Mucosa of stomach (tissue), 1 donor: Measurements from ENCODE around the gene SIRT7.
"Not testable (repeated sequence)": the region's sequence is repeated elsewhere in the genome, so short reads cannot be mapped to it uniquely, and the experiment has no call there.

Experiments used
- H3K27me3 ChIP-seq: one replicate; pipeline ENCODE4 v1.7.0; 2013; ENCODE audit warnings: mild to moderate bottlenecking, low read length; ENCODE audit not compliant: control insufficient read depth, insufficient read depth
- H3K36me3 ChIP-seq: one replicate; pipeline ENCODE4 v1.7.0; 2013; ENCODE audit warnings: low read length; ENCODE audit not compliant: control insufficient read depth, insufficient read depth
- H3K4me1 ChIP-seq: one replicate; pipeline ENCODE4 v1.7.0; 2013; ENCODE audit warnings: mild to moderate bottlenecking, low read length; ENCODE audit not compliant: control insufficient read depth, insufficient read depth
- H3K4me3 ChIP-seq: one replicate; pipeline ENCODE4 v1.7.0; 2013; ENCODE audit warnings: low read length
- H3K9ac ChIP-seq: one replicate; pipeline ENCODE4 v1.7.0; 2013; ENCODE audit warnings: mild to moderate bottlenecking, low read length, moderate library complexity
- H3K9me3 ChIP-seq: one replicate; pipeline ENCODE4 v1.7.0; 2013; ENCODE audit warnings: mild to moderate bottlenecking, low read length, moderate library complexity; ENCODE audit not compliant: control insufficient read depth
- donor health status: Pancreatic carcinoma.

Gene SIRT7

DNA sequence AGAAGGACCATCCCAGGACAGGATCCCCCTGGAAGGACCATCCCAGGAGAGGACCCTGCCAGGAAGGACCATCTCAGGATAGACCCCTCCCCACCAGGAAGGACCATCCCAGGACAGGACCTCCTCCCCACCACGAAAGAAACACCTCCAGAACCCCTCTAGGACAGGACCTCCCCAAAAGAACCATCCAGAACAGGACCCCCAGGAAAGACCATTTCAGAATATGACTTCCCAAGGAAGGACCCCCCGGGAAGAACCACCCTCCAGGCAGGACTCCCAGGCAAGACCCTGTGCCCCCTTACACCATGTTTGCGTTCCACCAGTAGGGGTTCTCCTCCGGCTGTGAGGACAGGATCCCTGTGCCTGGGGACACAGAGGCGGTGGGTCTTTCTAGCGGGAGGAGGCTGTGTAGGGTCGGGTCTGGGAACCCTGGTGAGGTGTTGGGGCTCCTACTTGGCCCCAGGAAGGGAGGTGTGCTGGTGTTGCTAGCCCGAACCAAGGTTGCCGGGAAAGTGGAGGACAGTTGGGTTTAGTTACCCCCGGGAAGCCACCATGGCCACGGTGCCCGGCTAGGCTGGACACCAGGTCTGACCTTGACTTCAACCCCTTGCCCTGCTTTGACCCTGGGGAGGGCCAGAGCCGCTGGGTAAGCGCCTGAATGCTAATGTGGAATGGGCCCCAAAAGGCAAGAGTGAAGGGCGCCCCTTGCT lies 40.8 kb upstream of the SIRT7 start:
- H3K27me3 ChIP-seq: peaks cover 59% of the 10 kb centered on the region
- H3K9ac ChIP-seq: no peak overlapping the region
- H3K9me3 ChIP-seq: no peaks in the 10 kb centered on the region
- no peaks in the 10 kb centered on the region for H3K36me3 ChIP-seq
- H3K4me3 ChIP-seq: no peak overlapping the region
- H3K4me1 ChIP-seq: peaks cover 6% of the 10 kb centered on the region

DNA sequence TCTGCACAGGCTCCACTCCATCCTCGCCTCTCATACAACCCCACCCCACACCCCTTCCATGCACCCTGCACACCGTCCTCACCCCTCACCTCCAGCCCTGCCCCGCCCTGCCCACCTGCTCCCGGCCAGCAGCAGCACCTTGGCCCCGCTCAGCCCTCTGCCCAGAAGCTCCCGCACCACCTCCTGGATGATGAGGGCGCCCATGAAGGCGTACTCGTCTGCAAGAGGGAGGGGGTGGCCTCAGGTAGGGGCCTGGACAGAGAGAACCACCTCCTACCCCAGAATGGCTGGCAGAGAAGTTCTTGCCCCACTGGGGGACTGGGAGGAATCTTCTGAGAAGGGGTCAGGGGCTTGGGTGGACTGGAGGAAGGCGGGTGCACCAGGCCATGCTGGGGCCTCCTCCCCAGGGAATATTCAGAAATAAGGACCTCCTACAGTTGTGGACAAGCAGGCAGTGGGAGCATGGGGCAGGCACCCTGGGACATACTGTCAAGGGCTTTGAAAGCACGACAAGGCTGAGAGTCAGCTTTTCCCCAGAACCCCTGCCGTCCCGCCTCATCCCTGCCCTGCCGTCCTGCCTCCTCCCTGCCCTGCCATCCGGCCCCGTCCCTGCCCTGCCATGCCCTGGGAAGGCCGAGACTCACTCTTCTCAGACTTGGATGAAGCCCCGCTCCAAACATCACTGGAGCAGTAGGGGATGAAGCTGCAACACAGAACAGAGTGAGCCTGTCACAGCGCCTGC lies 39.9 kb upstream of the SIRT7 start:
- peaks cover 50% of the 10 kb centered on the region for H3K27me3 ChIP-seq
- no peak overlapping the region for H3K9ac ChIP-seq
- no peaks in the 10 kb centered on the region for H3K36me3 ChIP-seq
- peaks cover 6% of the 10 kb centered on the region for H3K4me1 ChIP-seq
- H3K4me3 ChIP-seq: no peak overlapping the region
- no peaks in the 10 kb centered on the region for H3K9me3 ChIP-seq

DNA sequence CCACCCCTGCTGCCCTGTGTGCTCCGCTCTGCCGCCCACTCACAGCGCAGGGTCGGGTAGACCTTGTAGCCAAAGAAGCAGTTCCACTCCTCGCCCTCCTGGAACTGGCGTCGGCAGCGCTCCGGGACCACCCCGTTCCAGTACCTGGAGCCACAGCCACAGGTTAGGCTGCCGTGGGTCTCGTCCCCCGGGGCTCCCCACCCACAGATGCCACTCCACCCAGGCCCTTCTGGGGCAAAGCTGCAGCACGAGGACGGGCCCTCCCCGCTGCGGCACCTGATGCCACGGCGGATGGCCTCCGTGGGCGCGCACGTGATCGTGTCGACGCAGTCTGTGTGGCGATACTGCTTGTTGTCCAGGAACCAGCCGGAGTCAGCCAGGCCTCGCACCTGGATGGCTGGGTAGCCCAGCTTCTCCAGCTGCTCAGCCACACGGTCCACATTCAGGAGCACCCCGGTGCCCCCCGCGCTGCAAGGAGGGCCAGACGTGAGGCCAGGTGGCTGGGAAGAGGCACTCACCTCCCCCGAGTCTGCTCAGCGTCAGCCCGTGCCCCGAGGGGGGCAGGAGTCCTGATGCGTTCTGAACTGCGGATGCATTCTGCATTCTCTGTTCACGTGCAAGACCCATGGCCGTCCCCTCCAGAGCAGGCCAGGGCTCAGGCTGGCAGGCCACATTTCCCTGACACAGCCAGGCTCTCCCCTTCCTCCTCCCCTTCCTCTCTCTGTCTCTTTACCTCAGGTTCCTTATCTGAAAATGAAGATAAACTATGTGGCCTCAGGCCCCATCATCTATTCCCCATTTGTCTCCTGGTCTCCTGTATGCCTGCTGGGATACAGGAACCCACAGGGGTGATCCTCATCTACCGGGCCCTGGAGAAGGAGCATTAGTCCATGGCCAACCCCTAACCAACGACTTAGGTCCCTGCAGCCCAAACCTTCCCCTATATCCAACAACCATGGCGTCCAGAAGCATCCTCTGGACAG lies 38.9 kb upstream of the SIRT7 start:
- Histone ChIP-seq H3K27me3 (peaks cover 41% of the 10 kb centered on the region), H3K36me3 (no peaks in the 10 kb centered on the region), H3K9me3 (no peaks in the 10 kb centered on the region), H3K4me3 (no peak overlapping the region), H3K4me1 (peaks cover 6% of the 10 kb centered on the region), H3K9ac (no peak overlapping the region)

DNA sequence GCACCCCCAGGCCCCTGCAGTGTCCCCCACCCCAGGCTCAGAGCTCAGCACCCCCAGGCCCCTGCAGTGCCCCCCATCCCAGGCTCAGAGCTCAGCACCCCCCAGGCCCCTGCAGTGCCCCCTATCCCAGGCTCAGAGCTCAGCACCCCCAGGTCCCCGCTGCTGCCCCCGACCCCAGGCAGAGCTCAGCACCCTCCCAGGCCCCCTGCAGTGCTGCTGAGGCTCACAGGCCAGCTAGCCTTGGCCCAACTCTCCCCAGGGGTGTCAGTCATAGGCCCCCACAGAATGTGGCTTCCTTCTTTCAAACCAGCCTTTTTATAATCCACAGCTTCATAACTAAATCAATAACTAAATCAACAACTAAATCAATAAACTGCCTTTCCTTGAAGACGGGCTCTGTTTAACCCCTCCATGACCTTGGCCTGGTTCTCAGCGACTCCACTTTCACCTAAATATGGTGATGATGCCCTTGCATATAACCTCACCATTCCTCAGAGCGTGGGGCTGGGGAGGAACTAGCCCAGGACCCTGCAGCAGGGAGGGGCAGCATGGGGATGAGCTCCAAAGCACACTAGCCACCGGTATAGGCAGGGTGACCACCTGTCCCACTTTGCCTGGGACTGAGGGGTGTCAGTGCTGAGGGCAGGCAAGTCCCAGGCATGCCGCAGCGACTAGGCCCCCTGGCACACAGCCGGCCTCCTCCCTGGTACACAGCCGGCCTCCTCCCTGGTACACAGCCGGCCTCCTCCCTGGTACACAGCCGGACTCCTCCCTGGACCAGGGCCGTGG lies 38.0 kb upstream of the SIRT7 start:
- peaks cover 6% of the 10 kb centered on the region for H3K4me1 ChIP-seq
- H3K36me3 ChIP-seq: no peaks in the 10 kb centered on the region
- H3K4me3 ChIP-seq: no peak overlapping the region
- H3K9me3 ChIP-seq: no peaks in the 10 kb centered on the region
- no peak overlapping the region for H3K9ac ChIP-seq
- peaks cover 36% of the 10 kb centered on the region for H3K27me3 ChIP-seq

DNA sequence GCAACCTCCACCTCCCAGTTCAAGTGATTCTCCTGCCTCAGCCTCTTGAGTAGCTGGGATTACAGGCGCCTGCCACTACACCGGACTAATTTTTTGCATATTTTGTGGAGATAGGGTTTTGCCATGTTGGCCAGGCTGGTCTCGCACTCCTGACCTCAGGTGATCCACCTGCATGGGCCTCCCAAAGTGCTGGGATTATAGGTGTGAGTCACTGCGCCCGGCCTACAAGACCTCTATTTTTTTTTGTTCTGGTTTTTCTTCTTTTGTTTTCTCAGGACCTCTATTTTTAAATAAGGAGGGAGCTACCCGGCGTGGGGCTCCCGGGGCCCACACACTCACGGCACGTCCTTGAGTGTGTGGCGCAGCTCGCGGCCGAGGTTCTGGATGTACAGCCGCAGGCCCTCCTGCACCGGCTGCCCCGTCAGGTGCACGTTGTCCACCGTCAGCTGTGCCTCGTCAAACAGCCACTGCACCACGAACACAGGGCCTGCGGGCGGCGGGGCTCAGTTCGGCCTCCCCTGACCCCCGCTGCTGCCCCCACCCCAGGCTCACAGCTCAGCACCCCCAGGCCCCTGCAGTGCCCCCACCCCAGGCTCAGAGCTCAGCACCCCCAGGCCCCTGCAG lies 37.2 kb upstream of the SIRT7 start:
- no peaks in the 10 kb centered on the region for H3K36me3 ChIP-seq
- H3K27me3 ChIP-seq: peaks cover 30% of the 10 kb centered on the region
- H3K4me1 ChIP-seq: peaks cover 5% of the 10 kb centered on the region
- H3K9ac ChIP-seq: no peak overlapping the region
- H3K4me3 ChIP-seq: no peak overlapping the region
- no peaks in the 10 kb centered on the region for H3K9me3 ChIP-seq

DNA sequence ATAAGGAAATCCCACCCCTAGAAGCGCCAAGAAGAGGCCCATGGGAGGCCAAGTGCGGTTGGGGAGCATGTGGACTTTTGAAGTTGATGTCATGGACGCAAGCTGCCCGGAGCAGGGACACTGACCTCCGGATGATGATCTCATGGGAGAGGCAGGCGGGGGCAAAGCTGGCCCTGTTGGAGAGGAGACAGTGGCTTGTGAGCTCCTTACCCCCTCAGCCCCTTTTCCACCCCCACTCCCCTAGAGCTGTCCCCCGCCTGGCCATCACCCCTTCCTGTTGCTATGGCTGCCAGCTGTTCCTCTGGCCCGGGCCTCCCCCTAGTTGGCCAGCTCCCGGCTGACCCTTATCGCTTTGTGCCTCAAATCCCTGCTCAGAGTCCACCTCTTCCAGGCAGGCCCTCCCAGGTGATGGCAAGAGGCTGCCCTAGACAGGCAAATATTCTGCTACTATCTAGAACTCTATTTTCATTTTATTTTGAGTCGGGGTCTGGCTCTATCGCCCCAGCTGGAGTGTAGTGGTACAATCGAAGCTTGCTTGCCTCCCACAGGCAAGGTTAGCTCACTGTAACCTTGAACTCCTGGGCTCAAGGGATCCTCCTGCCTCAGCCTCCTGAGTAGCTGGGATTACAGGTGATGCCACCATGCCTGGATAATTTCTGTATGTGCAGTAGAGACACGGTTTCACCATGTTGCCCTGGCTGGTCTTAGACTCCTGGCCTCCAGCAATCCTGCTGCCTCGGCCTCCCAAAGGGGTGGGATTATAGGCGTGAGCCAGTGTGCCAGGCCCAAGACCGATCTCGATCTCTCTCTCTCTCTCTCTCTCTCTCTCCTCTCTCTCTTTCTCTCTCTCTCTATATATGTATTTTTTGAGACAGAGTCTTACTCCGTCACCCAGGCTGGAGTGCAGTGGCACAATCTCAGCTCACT lies 36.4 kb upstream of the SIRT7 start:
- peaks cover 25% of the 10 kb centered on the region for H3K27me3 ChIP-seq
- H3K4me1 ChIP-seq: no peaks in the 10 kb centered on the region
- no peak overlapping the region for H3K9ac ChIP-seq

DNA sequence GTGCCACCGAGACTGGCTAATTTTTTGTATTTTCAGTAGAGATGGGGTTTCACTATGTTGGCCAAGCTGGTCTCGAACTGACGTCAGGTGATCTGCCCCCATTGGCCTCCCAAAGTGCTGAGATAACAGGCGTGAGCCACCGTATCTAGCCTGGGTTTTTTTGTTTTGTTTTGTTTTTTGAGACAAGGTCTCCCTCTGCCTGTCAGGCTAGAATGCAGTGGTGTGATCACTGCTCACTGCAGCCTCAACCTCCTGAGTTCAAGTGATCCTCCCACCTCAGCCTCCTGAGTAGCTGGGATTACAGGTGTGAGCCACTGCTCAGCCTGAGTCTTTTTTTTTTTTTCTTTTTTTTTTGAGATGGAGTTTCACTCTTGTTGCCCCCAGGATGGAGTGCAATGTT lies 35.5 kb upstream of the SIRT7 start:
- H3K4me1 ChIP-seq, H3K4me3 ChIP-seq, H3K9me3 ChIP-seq, H3K9ac ChIP-seq, H3K36me3 ChIP-seq: not testable (repeated sequence)
- H3K27me3 ChIP-seq: peaks cover 15% of the 10 kb centered on the region

More for the DNA sequence above, 36.4 kb upstream of the SIRT7 start:
- H3K9me3 ChIP-seq: no peaks in the 10 kb centered on the region
- no peak overlapping the region for H3K4me3 ChIP-seq
- H3K36me3 ChIP-seq: no peaks in the 10 kb centered on the region

DNA sequence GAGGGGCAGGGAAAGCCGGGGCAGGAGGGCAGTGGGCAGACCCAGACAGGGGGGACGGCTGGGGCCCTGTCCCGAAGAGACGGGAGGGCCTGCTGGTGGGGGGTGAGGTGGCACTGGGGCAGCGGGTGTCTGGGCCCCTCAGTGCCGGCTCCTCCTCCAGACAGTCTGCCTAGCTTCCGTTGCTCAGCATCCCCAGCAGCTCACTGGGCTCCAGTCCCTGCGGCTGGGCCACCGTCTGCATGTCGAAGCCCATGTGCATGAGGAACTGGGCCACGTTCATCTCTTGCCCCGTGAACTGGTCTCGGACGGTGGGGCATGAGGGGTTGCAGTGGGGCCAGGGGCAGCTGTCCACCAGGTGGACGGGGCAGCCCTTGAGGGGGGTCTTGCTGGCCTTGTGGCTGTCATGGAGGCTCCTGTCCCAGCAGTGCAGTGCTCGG lies 34.8 kb upstream of the SIRT7 start:
- H3K9me3 ChIP-seq: no peaks in the 10 kb centered on the region
- H3K27me3 ChIP-seq: peaks cover 9% of the 10 kb centered on the region
- H3K4me3 ChIP-seq: no peak overlapping the region
- H3K36me3 ChIP-seq: no peaks in the 10 kb centered on the region
- no peak overlapping the region for H3K9ac ChIP-seq
- no peaks in the 10 kb centered on the region for H3K4me1 ChIP-seq

DNA sequence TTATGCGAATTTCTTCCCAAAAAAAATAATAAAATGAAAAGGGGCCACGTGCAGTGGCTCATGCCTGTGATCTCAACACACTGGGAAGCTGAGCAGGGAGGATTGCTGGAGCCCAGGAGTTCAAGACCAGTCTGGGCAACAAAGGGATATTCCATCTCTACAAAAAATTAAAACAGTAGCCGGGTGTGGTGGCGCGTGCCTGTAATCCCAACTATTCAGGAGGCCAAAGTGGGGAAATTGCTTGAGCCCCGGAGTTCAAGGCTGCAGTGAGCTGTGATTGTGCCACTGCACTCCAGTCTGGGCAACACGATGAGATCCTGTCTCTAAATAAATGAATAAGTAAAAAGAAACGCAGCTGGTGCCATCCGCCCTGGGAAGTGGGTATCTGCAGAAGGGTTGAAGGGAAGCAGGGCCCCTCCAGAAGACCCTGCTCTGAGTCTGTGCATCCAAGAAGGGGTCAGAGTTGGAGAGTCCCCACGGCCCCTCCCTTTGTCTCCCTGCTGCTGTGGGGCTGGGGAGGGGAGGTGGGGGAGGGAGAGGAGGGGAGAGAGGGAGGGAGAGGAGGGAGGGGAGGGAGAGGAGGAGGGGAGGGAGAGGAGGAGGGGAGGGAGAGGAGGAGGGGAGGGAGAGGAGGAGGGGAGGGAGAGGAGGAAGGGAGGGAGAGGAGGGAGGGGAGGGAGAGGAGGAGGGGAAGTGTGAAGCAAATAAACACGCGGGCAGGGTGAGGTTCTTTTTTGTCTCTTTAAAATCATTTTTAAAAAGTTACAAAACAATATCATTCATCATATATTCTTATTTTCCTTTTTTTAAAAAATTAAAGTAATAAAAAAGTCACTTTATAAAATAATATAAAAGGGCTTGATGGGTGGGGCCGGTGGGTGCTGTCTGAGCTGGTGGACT lies 34.1 kb upstream of the SIRT7 start:
- Histone ChIP-seq H3K4me3 (no peak overlapping the region), H3K4me1 (no peaks in the 10 kb centered on the region), H3K9ac (no peak overlapping the region), H3K9me3 (no peaks in the 10 kb centered on the region), H3K27me3 (peaks cover 1% of the 10 kb centered on the region), H3K36me3 (no peaks in the 10 kb centered on the region)

DNA sequence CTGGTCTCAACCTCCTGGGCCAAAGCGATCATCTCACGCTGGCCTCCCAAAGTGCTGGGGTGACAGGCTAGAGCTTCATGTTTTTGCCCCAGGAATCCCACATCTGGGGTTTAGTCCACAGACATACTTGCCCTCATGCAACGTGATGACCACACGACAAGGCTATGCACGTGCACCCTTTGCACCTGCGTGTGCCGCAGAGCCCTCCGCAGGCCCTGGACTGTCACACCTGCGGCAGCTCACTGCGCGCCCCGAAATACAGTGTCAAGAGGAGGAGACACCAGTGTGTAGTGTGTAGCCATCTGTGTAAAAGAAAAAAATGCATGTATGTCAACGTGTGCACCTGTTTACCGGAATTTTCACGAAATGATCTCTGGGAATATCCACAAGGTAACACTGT lies 32.5 kb upstream of the SIRT7 start:
- Histone ChIP-seq H3K4me1 (no peaks in the 10 kb centered on the region), H3K36me3 (no peaks in the 10 kb centered on the region), H3K9me3 (no peaks in the 10 kb centered on the region), H3K4me3 (no peak overlapping the region), H3K27me3 (no peaks in the 10 kb centered on the region), H3K9ac (no peak overlapping the region)
